Rectal smooth muscle tissue (tissue), 1 donor: ENCODE measurements around the gene MARCHF3.
"Not testable (repeated sequence)": the region's sequence is repeated elsewhere in the genome, so short reads cannot be mapped to it uniquely, and the experiment has no call there.

Source experiments
- H3K27ac ChIP-seq: one replicate; pipeline ENCODE4 v1.7.0; 2013; ENCODE audit warnings: low read depth, low read length, inconsistent platforms
- H3K27me3 ChIP-seq: one replicate; pipeline ENCODE4 v1.7.0; 2013; ENCODE audit warnings: low read length; ENCODE audit not compliant: control insufficient read depth, insufficient read depth
- H3K36me3 ChIP-seq: one replicate; pipeline ENCODE4 v1.7.0; 2013; ENCODE audit warnings: low read length; ENCODE audit not compliant: control insufficient read depth, insufficient read depth
- H3K4me1 ChIP-seq: one replicate; pipeline ENCODE4 v1.7.0; 2013; ENCODE audit warnings: low read length; ENCODE audit not compliant: control insufficient read depth, insufficient read depth
- H3K4me3 ChIP-seq: one replicate; pipeline ENCODE4 v1.7.0; 2013; ENCODE audit warnings: low read length
- H3K9ac ChIP-seq: one replicate; pipeline ENCODE4 v1.7.0; 2013; ENCODE audit warnings: low read length

MARCHF3 gene

GRCh38 chr5:126909856-126910255 lies 120.5 kb downstream of the MARCHF3 start:
- H3K36me3 ChIP-seq, result no peaks in the 10 kb centered on the region
- no peak overlapping the region for H3K9ac ChIP-seq
- no peaks in the 10 kb centered on the region for H3K4me1 ChIP-seq
- H3K4me3 ChIP-seq, result no peak overlapping the region
- H3K27me3 ChIP-seq, result no peaks in the 10 kb centered on the region
- no peak overlapping the region for H3K27ac ChIP-seq

- not testable (repeated sequence) for H3K27ac ChIP-seq, H3K9ac ChIP-seq, H3K36me3 ChIP-seq, H3K27me3 ChIP-seq, H3K4me1 ChIP-seq, H3K4me3 ChIP-seq
These were observed 126.0 kb downstream of the MARCHF3 start for GRCh38 chr5:126904407-126904806.

GRCh38 chr5:126900796-126901195 lies 129.6 kb downstream of the MARCHF3 start:
- H3K4me3 ChIP-seq, result no peak overlapping the region
- H3K9ac ChIP-seq, result no peak overlapping the region
- no peaks in the 10 kb centered on the region for H3K36me3 ChIP-seq
- no peak overlapping the region for H3K27ac ChIP-seq
- no peaks in the 10 kb centered on the region for H3K27me3 ChIP-seq
- no peaks in the 10 kb centered on the region for H3K4me1 ChIP-seq

- Histone ChIP-seq H3K27ac (no peak overlapping the region), H3K27me3 (no peaks in the 10 kb centered on the region), H3K9ac (no peak overlapping the region), H3K4me3 (no peak overlapping the region), H3K4me1 (no peaks in the 10 kb centered on the region), H3K36me3 (no peaks in the 10 kb centered on the region)
These were observed 130.9 kb downstream of the MARCHF3 start for GRCh38 chr5:126899476-126899875.

- no peak overlapping the region for H3K27ac ChIP-seq
- no peak overlapping the region for H3K4me3 ChIP-seq
- H3K36me3 ChIP-seq, result no peaks in the 10 kb centered on the region
- H3K9ac ChIP-seq, result no peak overlapping the region
- H3K27me3 ChIP-seq, result no peaks in the 10 kb centered on the region
- no peaks in the 10 kb centered on the region for H3K4me1 ChIP-seq
These were observed 132.3 kb downstream of the MARCHF3 start for GRCh38 chr5:126897851-126898630.

GRCh38 chr5:126896170-126896702 lies 134.1 kb downstream of the MARCHF3 start:
- H3K9ac ChIP-seq, result no peak overlapping the region
- no peak overlapping the region for H3K4me3 ChIP-seq
- no peaks in the 10 kb centered on the region for H3K27me3 ChIP-seq
- no peaks in the 10 kb centered on the region for H3K4me1 ChIP-seq
- no peaks in the 10 kb centered on the region for H3K36me3 ChIP-seq
- H3K27ac ChIP-seq, result no peak overlapping the region

- not testable (repeated sequence) for H3K4me3 ChIP-seq, H3K27me3 ChIP-seq, H3K4me1 ChIP-seq, H3K9ac ChIP-seq, H3K36me3 ChIP-seq, H3K27ac ChIP-seq
These were observed 134.6 kb downstream of the MARCHF3 start for GRCh38 chr5:126895712-126896111.

- not testable (repeated sequence) for H3K4me1 ChIP-seq, H3K4me3 ChIP-seq
These were observed 139.9 kb downstream of the MARCHF3 start for GRCh38 chr5:126890414-126890813.

GRCh38 chr5:126888175-126888574 lies 142.2 kb downstream of the MARCHF3 start:
- H3K36me3 ChIP-seq, result no peaks in the 10 kb centered on the region
- H3K27me3 ChIP-seq, result no peaks in the 10 kb centered on the region
- H3K4me1 ChIP-seq, result no peaks in the 10 kb centered on the region
- no peak overlapping the region for H3K9ac ChIP-seq
- no peak overlapping the region for H3K27ac ChIP-seq
- H3K4me3 ChIP-seq, result no peak overlapping the region

More at GRCh38 chr5:126890414-126890813, 139.9 kb downstream of the MARCHF3 start:
- H3K36me3 ChIP-seq, H3K27ac ChIP-seq, H3K9ac ChIP-seq, H3K27me3 ChIP-seq: not testable (repeated sequence)

GRCh38 chr5:126884269-126884819 lies 146.0 kb downstream of the MARCHF3 start:
- Histone ChIP-seq H3K4me1 (no peaks in the 10 kb centered on the region), H3K9ac (no peak overlapping the region), H3K36me3 (no peaks in the 10 kb centered on the region), H3K27me3 (no peaks in the 10 kb centered on the region), H3K4me3 (no peak overlapping the region), H3K27ac (no peak overlapping the region)

GRCh38 chr5:126883564-126884245 lies 146.7 kb downstream of the MARCHF3 start:
- Histone ChIP-seq H3K36me3 (no peaks in the 10 kb centered on the region), H3K4me3 (no peak overlapping the region), H3K9ac (no peak overlapping the region), H3K27me3 (no peaks in the 10 kb centered on the region), H3K4me1 (no peaks in the 10 kb centered on the region), H3K27ac (no peak overlapping the region)

GRCh38 chr5:126881821-126882600 lies 148.3 kb downstream of the MARCHF3 start:
- no peak overlapping the region for H3K4me3 ChIP-seq
- H3K4me1 ChIP-seq, result peaks cover 6% of the 10 kb centered on the region
- H3K36me3 ChIP-seq, result no peaks in the 10 kb centered on the region
- H3K27ac ChIP-seq, result no peak overlapping the region
- H3K9ac ChIP-seq, result no peak overlapping the region
- H3K27me3 ChIP-seq, result no peaks in the 10 kb centered on the region
